CD4-positive, alpha-beta T cell treated with Interleukin-6 at 100 ng/mL for 8 hours (primary cell): ENCODE measurements around the gene CYP26B1.

Source experiments
- DNase-seq: peaks from one replicate; pipeline ENCODE4 v3.0.0-alpha.2; 2020; ENCODE audit warnings: mixed read lengths, low spot score

The CYP26B1 gene

GRCh38 chr2:72141032-72141645 lies 6.5 kb downstream of the CYP26B1 start:
- DNase-seq: no peak

- no peak for DNase-seq
Observed at GRCh38 chr2:72140621-72140960, 7.1 kb downstream of the CYP26B1 start.

GRCh38 chr2:72139874-72140620 lies 7.6 kb downstream of the CYP26B1 start:
- no peak for DNase-seq

- DNase-seq: no peak
Observed at GRCh38 chr2:72139471-72139873, 8.2 kb downstream of the CYP26B1 start.

GRCh38 chr2:72138921-72139381 lies 8.7 kb downstream of the CYP26B1 start:
- DNase-seq: no peak

GRCh38 chr2:72138011-72138881 lies 9.4 kb downstream of the CYP26B1 start:
- DNase-seq: no peak

- peak; percentile 26 for DNase-seq
Observed at GRCh38 chr2:72137498-72138010, 10.1 kb downstream of the CYP26B1 start.

- no peak for DNase-seq
Observed at GRCh38 chr2:72136933-72137497, 10.6 kb downstream of the CYP26B1 start.

- no peak for DNase-seq
Observed at GRCh38 chr2:72136331-72136730, 11.3 kb downstream of the CYP26B1 start.

- DNase-seq: no peak
Observed at GRCh38 chr2:72135921-72136320, 11.7 kb downstream of the CYP26B1 start.

- DNase-seq: no peak
Observed at GRCh38 chr2:72134997-72135800, 12.5 kb downstream of the CYP26B1 start.

- no peak for DNase-seq
Observed at GRCh38 chr2:72134408-72134996, 13.2 kb downstream of the CYP26B1 start.

- DNase-seq: no peak
Observed at GRCh38 chr2:72133721-72134407, 13.8 kb downstream of the CYP26B1 start.

GRCh38 chr2:72132981-72133720 lies 14.5 kb downstream of the CYP26B1 start:
- no peak for DNase-seq

- DNase-seq: no peak
Observed at GRCh38 chr2:72131916-72132841, 15.5 kb downstream of the CYP26B1 start.

- DNase-seq: no peak
Observed at GRCh38 chr2:72131371-72131891, 16.2 kb downstream of the CYP26B1 start.

- no peak for DNase-seq
Observed at GRCh38 chr2:72130659-72131360, 16.9 kb downstream of the CYP26B1 start.
